Endothelial cell of umbilical vein (primary cell): ENCODE data around the gene CD99L2. TPM values are rescaled to one million over a fixed set of nuclear protein-coding genes. Genes with fewer than 3 reads are reported as not detected.

Experiments used
- BruUV-seq: library from RNA; stranded (reverse); fragments of 400-500 nt; replicated peaks from 2 replicates; lab custom pipeline; 2021; lab: Mats Ljungman, UMichigan
- CTCF ChIA-PET: fragments of 300-600, 350-600 bp; sonication (Branson Sonifier 250); formaldehyde crosslinking; loops from one replicate; lab custom pipeline; 2021; ENCODE audit warnings: antibody characterized with exemption, inconsistent platforms; lab: Charles Lee
- POLR2A ChIA-PET: fragments of 300-600, 350-600 bp; sonication (Branson Sonifier 250); formaldehyde crosslinking; loops from one replicate; lab custom pipeline; 2021; ENCODE audit warnings: antibody characterized with exemption, inconsistent platforms; lab: Charles Lee
- DNase-seq: peaks from one replicate; pipeline ENCODE4 v3.0.0-alpha.2; 2011; ENCODE audit warnings: low read depth, low spot score
- FAIRE-seq: peaks from 2 replicates; lab custom pipeline; 2011; peaks lifted over from hg19 to GRCh38; lab: Jason Lieb, UNC
- H2AFZ ChIP-seq: 2 replicates; pipeline ENCODE4 v1.6.0; 2012; ENCODE audit warnings: low read depth, low read length, control low read depth, inconsistent platforms
- H3K27ac ChIP-seq: 2 replicates; pipeline ENCODE4 v1.5.1; 2011; ENCODE audit warnings: low read depth, mild to moderate bottlenecking, control low read depth, low read length, moderate library complexity; ENCODE audit not compliant: insufficient read depth
- H3K27me3 ChIP-seq, 2 experiments: 2 replicates each; pipeline versions ENCODE4 v1.6.0 to v1.6.1; 2011; ENCODE audit warnings: low read length in 2 of 2, mixed read lengths in 1 of 2; ENCODE audit not compliant: control insufficient read depth in 2 of 2, insufficient read depth in 2 of 2
- H3K36me3 ChIP-seq, 2 experiments: 2 replicates in 1 of 2; 3 replicates in 1 of 2; pipeline ENCODE4 v1.5.1; 2011; ENCODE audit warnings: low read length in 2 of 2, mild to moderate bottlenecking in 1 of 2, moderate library complexity in 1 of 2; ENCODE audit not compliant: control insufficient read depth in 2 of 2, insufficient read depth in 2 of 2; ENCODE audit errors: extremely low read depth in 1 of 2
- H3K4me1 ChIP-seq: 3 replicates; pipeline ENCODE4 v1.5.1; 2011; ENCODE audit warnings: mild to moderate bottlenecking, low read length; ENCODE audit not compliant: control insufficient read depth, insufficient read depth; ENCODE audit errors: extremely low read depth
- H3K4me2 ChIP-seq: 2 replicates; pipeline ENCODE4 v1.6.1; 2011; ENCODE audit warnings: low read length, control low read depth, mixed read lengths; ENCODE audit not compliant: insufficient read depth
- H3K4me3 ChIP-seq, 3 experiments: fragments of 200-600 bp in 1 of 3; sonication (generic), shearing (Covaris generic) in 1 of 3; replicated peaks in 1 of 3; 2 replicates each; pipeline ENCODE4 v1.5.1; 2011 to 2016; ENCODE audit warnings: control low read depth in 3 of 3, low read length in 3 of 3, mild to moderate bottlenecking in 2 of 3, inconsistent platforms in 1 of 3, low read depth in 1 of 3, moderate library complexity in 1 of 3; ENCODE audit not compliant: insufficient read depth in 1 of 3
- H3K79me2 ChIP-seq: 2 replicates; pipeline ENCODE4 v1.6.0; 2012; ENCODE audit warnings: low read length, inconsistent platforms; ENCODE audit not compliant: control insufficient read depth, insufficient read depth
- H3K9ac ChIP-seq: replicated peaks from 2 replicates; pipeline ENCODE3; 2011; ENCODE audit warnings: low read length, control low read depth; ENCODE audit not compliant: insufficient read depth; ENCODE audit errors: extremely low read depth
- H3K9me1 ChIP-seq: replicated peaks from 3 replicates; pipeline ENCODE4 v1.6.0; 2011; ENCODE audit warnings: mild to moderate bottlenecking, low read length; ENCODE audit not compliant: control insufficient read depth, insufficient read depth; ENCODE audit errors: extremely low read depth
- H3K9me3 ChIP-seq: replicated peaks from 2 replicates; pipeline ENCODE4 v1.5.1; 2012; ENCODE audit warnings: low read length, inconsistent platforms; ENCODE audit not compliant: control insufficient read depth, insufficient read depth
- H4K20me1 ChIP-seq: replicated peaks from 2 replicates; pipeline ENCODE3; 2011; ENCODE audit warnings: mild to moderate bottlenecking, low read length; ENCODE audit not compliant: control insufficient read depth, insufficient read depth; ENCODE audit errors: extremely low read depth
- EZH2 ChIP-seq: IDR thresholded peaks from 2 replicates; pipeline ENCODE4 v1.6.1; 2012; ENCODE audit warnings: borderline replicate concordance, low read depth, mild to moderate bottlenecking, moderate library complexity, low read length, inconsistent platforms; ENCODE audit not compliant: severe bottlenecking
- FOS ChIP-seq: IDR thresholded peaks from 2 replicates; pipeline ENCODE4 v1.6.1; 2011; ENCODE audit warnings: mild to moderate bottlenecking, low read length, moderate library complexity, borderline replicate concordance; ENCODE audit not compliant: insufficient read depth
- GATA2 ChIP-seq: IDR thresholded peaks from 2 replicates; pipeline ENCODE4 v1.7.0; 2011; ENCODE audit warnings: low read depth, mild to moderate bottlenecking, moderate library complexity, mixed read lengths, low read length; ENCODE audit not compliant: insufficient read length, insufficient read depth
- JUN ChIP-seq: IDR thresholded peaks from 2 replicates; pipeline ENCODE4 v1.6.1; 2011; ENCODE audit warnings: borderline replicate concordance, low read depth; ENCODE audit not compliant: insufficient read length, insufficient read depth
- MYC ChIP-seq: IDR thresholded peaks from one replicate; pipeline ENCODE4 v1.6.1; 2011; ENCODE audit warnings: mild to moderate bottlenecking, low read depth, low read length
- POLR2A ChIP-seq: IDR thresholded peaks from 2 replicates; pipeline ENCODE4 v1.6.1; 2012; ENCODE audit warnings: low read depth, mild to moderate bottlenecking, control low read depth, low read length
- POLR2AphosphoS5 ChIP-seq: IDR thresholded peaks from 2 replicates; pipeline ENCODE4 v1.6.1; 2012; ENCODE audit warnings: low read depth, mild to moderate bottlenecking, control low read depth, low read length, moderate library complexity; ENCODE audit not compliant: insufficient read depth
- dilution Hi-C: fragments of 300-500 bp; cut with MboI; formaldehyde crosslinking; loops from one replicate; pipeline ENCODE4 v1.15.0; 2019; ENCODE audit warnings: low sequenced_read_pairs; ENCODE audit not compliant: extremely low pct_ligation_motif_present
- intact Hi-C: fragments of 100-400 bp; cut with micrococcal nuclease; formaldehyde crosslinking; loops from one replicate; pipeline ENCODE4 v1.10.0; 2022
- polyA plus RNA-seq, 4 experiments: library from polyadenylated mRNA; depleted of rRNA in 3 of 4; stranded (reverse) in 3 of 4; unstranded in 1 of 4; fragments of >200 nt; gene quantifications; 2 replicates each; pipeline versions ENCODE4 v1.2.1 to v1.2.3, GENCODE V29; 2011 to 2012; ENCODE audit warnings: missing spikeins in 1 of 4
- total RNA-seq: library from RNA; stranded (reverse); gene quantifications from 2 replicates; pipeline ENCODE4 v1.2.3, GENCODE V29; 2021
- TF ChIP-seq, protein P1 (sequence below): IDR thresholded peaks from 2 replicates; pipeline ENCODE4 v1.6.1; 2011; ENCODE audit not compliant: insufficient read depth, insufficient read length
- TF ChIP-seq, protein P2 (sequence below), 2 donors: IDR thresholded peaks; 1 replicate in 1 of 2; 2 replicates in 1 of 2; pipeline ENCODE4 v1.5.1; 2011; ENCODE audit warnings: low read length in 2 of 2, mild to moderate bottlenecking in 2 of 2, moderate library complexity in 2 of 2, control low read depth in 1 of 2, inconsistent platforms in 1 of 2, low read depth in 1 of 2; ENCODE audit not compliant: insufficient read depth in 1 of 2; ENCODE audit errors: extremely low read depth in 1 of 2

Gene CD99L2
- total and polyA plus RNA-seq, 2 donors (not counting 3 experiments of a cell fraction or from before 2014, with no cell fraction given): 33.2 to 43.4 TPM

- Histone ChIP-seq H3K9ac (no peak overlapping the region), H3K27ac (no peak overlapping the region), H2AFZ (no peak overlapping the region), H3K4me3 (no peak overlapping the region), H4K20me1 (no peaks in the 10 kb centered on the region), H3K9me1 (no peaks in the 10 kb centered on the region), H3K4me2 (no peak overlapping the region), H3K4me1 (no peaks in the 10 kb centered on the region), H3K27me3 (no peaks in the 10 kb centered on the region), H3K9me3 (no peaks in the 10 kb centered on the region), H3K79me2 (no peaks in the 10 kb centered on the region), H3K36me3 (no peaks in the 10 kb centered on the region)
- ChIA-PET CTCF (no interaction called here), POLR2A (no interaction called here)
- FAIRE-seq (no peak), DNase-seq (no peak)
- dilution Hi-C loops (no loop called here), intact Hi-C loops (no loop called here)
- BruUV-seq: no TSS peak
- TF ChIP-seq POLR2AphosphoS5 (no peak), EZH2 (no peak), FOS (no peak), GATA2 (no peak), JUN (no peak), MYC (no peak), POLR2A (no peak)
- TF ChIP-seq, protein P1, sequence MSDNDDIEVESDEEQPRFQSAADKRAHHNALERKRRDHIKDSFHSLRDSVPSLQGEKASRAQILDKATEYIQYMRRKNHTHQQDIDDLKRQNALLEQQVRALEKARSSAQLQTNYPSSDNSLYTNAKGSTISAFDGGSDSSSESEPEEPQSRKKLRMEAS: no peak
- TF ChIP-seq, protein P2, sequence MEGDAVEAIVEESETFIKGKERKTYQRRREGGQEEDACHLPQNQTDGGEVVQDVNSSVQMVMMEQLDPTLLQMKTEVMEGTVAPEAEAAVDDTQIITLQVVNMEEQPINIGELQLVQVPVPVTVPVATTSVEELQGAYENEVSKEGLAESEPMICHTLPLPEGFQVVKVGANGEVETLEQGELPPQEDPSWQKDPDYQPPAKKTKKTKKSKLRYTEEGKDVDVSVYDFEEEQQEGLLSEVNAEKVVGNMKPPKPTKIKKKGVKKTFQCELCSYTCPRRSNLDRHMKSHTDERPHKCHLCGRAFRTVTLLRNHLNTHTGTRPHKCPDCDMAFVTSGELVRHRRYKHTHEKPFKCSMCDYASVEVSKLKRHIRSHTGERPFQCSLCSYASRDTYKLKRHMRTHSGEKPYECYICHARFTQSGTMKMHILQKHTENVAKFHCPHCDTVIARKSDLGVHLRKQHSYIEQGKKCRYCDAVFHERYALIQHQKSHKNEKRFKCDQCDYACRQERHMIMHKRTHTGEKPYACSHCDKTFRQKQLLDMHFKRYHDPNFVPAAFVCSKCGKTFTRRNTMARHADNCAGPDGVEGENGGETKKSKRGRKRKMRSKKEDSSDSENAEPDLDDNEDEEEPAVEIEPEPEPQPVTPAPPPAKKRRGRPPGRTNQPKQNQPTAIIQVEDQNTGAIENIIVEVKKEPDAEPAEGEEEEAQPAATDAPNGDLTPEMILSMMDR (IDR thresholded peaks at IDR 0.05; ENCODE audit: extremely low read depth in 1 of 2, insufficient read depth in 1 of 2, low read depth in 1 of 2, low read length in 2 of 2): no peak
Observed at GRCh38 chrX:150933945-150934350, 35.5 kb upstream of the CD99L2 start.
